Measurements from ENCODE around the gene NOX1.

GRCh38 chrX:100819534-100819836 lies 54.7 kb downstream of the NOX1 start:
- TF ChIP-seq EZH2 (IDR thresholded peaks at IDR 0.05; ENCODE audit: low read depth) (no peak), CTCF (conservative IDR thresholded peaks at IDR 0.05) (no peak)

All from PC-9 (cell line).